22Rv1 (cell line): ENCODE data around the gene ATCAY.

Source experiments
- ZFX ChIP-seq: fragments of 450-650 bp; IDR thresholded peaks from 2 replicates; pipeline ENCODE4 v1.6.1; 2017; ENCODE audit warnings: antibody characterized with exemption, borderline replicate concordance
- TF ChIP-seq, protein P1 (sequence below): fragments of 450-650 bp; IDR thresholded peaks from 2 replicates; pipeline ENCODE4 v1.5.1; 2017; ENCODE audit warnings: mild to moderate bottlenecking

DNA sequence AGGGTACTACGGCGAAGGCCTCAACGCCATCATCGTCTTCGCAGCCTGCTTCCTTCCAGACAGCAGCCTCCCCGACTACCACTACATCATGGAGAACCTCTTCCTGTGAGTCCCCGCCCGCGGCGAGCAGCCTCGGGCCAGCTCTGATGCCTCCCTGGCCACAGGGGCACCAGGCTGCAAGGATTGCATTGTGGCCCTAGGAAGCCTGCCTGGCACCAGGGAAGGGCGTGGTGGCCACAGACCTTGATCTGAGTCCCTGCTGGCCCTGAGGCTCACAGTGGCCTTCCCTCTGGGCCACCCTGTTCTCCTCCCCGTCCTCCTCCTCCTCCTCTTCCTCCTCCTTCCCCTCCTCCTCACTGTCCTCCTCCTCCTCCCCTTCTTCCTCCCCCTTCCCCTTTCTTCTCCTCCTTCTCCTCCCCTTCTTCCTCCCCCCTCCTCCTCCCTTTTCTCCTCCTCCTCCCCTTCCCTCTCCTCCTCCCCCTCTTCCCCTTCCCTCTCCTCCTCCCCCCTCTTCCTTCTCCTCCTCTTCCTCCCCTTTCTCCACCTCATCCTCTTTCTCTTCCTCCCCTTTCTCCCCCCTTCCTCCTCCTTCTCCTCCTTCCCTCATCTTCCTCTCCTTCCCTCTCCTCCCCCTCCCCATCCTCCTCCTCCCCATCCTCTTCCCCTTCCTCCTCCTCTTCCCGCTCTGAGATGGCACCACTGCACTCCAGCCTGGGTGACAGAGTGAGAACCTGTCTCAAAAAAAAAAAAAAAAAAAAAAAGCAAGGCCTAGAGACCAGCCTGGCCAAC, 28.0 kb downstream of the ATCAY start:
- TF ChIP-seq, protein P1, sequence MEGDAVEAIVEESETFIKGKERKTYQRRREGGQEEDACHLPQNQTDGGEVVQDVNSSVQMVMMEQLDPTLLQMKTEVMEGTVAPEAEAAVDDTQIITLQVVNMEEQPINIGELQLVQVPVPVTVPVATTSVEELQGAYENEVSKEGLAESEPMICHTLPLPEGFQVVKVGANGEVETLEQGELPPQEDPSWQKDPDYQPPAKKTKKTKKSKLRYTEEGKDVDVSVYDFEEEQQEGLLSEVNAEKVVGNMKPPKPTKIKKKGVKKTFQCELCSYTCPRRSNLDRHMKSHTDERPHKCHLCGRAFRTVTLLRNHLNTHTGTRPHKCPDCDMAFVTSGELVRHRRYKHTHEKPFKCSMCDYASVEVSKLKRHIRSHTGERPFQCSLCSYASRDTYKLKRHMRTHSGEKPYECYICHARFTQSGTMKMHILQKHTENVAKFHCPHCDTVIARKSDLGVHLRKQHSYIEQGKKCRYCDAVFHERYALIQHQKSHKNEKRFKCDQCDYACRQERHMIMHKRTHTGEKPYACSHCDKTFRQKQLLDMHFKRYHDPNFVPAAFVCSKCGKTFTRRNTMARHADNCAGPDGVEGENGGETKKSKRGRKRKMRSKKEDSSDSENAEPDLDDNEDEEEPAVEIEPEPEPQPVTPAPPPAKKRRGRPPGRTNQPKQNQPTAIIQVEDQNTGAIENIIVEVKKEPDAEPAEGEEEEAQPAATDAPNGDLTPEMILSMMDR = no peak
- no peak for TF ChIP-seq ZFX
